Right lung (tissue), 5 donors: Measurements from ENCODE around the gene PRDM15. TPM values are rescaled to one million over a fixed set of nuclear protein-coding genes. Genes with fewer than 3 reads are reported as not detected.
"Not testable (repeated sequence)": the region's sequence is repeated elsewhere in the genome, so short reads cannot be mapped to it uniquely, and the experiment has no call there.

ENCODE experiments used
- DNase-seq, 2 donors: peaks; one replicate each; pipeline ENCODE4 v3.0.0-alpha.2; 2013
- polyA plus RNA-seq, 5 donors: library from polyadenylated mRNA; unstranded; fragments of 120-200 nt; gene quantifications; one replicate each; pipeline versions ENCODE4 v1.2.1 to v1.2.3, GENCODE V29; 2013; ENCODE audit warnings: inconsistent platforms in 1 of 5, low replicate concordance in 1 of 5; ENCODE audit not compliant: insufficient read length in 5 of 5, insufficient read depth in 1 of 5

The PRDM15 gene
- polyA plus RNA-seq, 5 donors = 5.5 to 7.4 (median 6.4) TPM

DNA sequence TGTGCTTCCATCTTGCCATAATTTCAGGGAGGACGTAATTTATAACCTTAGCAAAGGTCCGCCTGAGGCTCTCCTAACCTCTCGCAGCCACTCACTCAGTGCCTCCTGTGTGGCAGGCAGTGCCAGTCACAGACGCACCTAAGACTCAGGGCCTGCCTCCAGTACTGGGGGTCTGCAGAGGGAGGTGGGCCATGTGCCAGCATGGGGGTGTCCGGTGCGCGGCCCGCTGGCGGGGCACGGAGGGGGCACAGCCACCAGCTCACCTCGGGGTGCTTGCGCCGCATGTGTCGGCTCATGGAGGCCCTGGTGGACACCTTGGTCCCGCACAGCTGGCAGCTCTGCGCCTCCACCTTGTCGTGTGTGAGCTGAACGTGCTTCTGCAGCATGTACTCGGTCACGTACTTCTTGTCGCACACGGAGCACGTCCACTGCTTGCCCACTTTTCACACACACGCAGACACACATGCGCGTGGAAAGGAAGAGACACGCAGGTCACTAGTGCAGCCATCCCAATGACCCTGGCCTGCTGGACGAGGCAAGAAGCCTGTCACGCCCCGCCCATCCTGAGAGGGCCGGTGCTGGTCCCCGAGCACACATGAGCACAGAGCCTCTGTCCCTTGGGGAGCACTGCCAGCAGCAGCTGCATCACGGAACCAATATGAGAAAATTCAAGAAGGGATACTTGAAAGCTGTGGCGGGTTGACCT is 69.1 kb downstream of the PRDM15 start:
- DNase-seq = no peak

DNA sequence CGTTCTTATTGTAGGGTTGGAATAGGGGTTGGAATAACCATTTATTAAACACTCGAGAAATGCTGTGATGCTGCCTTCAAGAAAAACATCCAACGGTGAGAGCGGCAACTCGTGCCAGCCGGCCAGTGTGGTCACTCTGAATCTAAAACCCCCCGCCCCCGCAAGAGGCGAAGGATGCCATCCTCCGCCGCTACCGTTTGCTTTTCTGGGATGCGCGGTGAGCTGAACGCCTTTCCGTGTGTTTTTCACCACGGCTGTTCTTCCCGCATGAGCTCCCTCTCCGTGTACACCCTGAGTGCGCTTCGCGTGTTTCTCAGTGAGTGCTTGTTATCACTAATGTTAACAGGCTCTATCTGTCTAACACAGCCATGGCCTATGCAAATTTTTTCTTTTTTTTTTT is 70.3 kb downstream of the PRDM15 start:
- DNase-seq = no peak

DNA sequence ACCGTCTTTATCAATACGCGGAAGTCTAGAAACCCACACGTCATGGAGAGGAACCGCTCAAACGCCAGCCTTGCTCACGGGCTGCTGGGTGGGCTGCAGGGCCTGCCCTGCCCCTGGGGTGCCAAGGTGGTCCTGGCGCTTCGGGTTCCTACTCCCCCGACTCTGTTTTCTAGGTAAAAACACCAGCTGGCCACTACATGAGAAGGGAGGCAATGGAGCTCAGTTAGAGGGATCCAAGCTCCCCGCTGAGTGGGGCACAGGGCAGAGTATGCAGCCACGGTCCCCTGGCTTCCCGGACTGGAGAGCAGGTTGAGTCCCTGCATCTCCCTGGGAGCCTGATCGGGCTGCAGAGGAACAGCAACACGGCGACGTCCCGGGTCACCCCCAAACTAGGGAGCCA is 71.0 kb downstream of the PRDM15 start:
- DNase-seq = no peak

GRCh38 chr21:41806773-41807172 is 72.4 kb downstream of the PRDM15 start:
- no peak for DNase-seq

GRCh38 chr21:41805643-41806042 is 73.5 kb downstream of the PRDM15 start:
- DNase-seq = no peak

DNA sequence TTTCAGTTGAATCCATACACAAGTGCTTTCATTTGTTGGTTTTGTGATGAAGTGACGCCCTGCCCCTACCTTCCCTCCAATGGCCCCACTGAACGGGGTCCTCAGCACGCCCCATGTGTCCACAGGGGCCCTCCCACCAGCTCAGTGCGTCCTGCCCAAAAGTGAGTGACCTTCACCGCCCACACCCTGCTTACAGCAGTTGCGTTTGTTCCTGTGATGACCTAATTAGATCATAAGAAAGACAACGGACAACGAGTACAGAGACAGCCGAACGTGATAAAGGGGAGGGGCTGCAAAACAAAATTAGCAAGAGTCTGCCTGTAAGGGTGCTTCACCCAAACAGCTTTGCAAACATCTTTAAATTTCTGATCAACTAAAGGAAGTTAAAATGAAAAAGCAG is 74.1 kb downstream of the PRDM15 start:
- DNase-seq = no peak

- no peak for DNase-seq
Observed at GRCh38 chr21:41804381-41804780, 74.8 kb downstream of the PRDM15 start.

DNA sequence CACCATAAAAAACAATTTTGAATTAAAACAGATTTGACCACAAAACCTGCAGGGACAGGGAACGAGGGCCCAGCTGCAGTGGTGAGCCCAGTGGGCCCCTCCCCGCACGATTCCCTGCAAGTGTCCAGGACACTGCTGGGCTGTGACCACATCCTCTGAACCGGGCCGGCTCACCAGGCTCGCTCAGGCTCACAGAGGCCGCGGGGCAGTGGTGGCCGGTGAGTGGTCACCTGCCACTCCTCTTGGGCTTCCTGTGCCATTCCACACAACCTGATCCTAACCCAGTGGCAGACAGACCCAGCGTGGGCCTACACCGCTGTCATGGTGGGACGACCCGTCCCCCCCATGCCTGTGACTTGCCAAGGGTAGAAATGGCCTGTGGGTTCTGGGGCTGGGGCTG is 75.8 kb downstream of the PRDM15 start:
- no peak for DNase-seq

DNA sequence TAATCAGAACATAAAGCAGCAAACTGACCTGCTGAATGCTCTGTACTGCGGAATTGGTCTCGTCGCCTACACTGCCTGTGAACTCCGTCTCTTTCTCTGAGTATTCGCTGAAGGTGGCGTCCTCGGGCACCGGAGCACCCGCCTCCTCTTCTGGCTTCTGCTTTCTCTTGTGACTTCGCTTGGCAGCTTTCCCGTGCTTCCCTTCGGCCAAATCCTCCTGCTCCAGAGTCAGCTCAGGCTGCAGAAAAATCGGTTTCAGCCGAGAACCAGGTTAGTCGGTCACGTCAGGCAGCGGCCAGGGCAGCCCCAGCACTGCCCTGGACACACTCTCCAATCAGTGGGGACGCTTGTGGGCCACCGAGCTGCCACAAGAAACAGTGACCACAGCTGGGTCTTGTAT is 76.5 kb downstream of the PRDM15 start:
- DNase-seq = no peak

DNA sequence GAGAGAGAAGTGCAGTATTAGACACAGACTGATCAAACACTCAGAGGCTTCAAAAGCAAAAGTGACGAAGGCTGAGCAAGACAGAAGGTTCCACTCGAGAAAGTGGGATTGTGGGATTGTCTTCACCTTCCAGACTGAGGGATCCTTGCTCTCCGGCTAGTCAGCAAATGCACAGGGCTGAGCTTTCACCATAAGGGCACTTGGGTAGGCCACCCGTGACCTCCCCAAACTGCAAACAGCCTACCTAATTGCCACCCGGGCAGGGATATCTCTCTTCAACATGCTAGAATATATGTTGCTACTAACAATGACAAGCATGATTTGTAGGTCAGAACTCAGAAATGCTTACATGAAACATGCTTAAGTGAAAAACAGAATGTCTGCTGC is 77.0 kb downstream of the PRDM15 start:
- no peak for DNase-seq

DNA sequence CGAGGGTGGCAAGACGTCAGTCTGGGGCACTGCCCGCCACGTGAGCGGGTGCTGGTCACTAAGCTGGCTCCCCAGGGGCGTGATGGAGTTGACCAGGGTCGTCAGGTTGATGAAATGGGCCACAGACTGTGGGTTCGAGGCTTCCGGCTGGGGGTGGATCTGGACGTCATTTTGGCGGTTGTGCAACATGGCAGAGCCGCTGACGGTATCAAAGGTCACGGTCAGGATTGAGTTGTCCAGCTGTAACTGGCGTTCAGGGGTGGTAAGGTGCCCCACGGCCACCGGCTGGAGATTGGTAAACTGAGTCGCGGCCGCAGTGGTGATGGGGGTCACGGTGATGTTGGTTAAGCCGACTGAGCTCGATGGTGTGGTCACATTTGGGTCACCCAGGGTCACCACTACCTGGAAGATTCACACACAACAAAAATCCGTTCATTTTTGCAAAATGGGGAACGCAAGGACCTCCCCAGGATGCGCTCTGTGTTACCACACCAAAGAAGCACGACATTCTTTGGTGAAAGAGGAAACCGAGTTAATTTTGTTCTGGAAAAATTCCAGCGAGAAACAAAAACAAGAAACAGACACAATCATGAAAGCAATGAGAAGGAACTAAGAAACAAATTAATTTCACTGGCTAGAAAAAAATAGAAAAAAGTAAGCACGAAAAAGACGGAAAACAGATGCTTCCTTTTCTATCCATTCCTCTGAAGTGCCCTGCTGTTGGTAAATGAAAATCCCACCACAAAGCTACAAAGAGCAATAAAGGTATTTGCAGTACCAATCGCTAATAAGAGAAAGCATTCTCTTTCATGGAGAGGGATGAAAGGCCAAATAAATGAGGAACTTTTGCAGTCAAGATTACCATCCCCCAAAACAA is 77.6 kb downstream of the PRDM15 start:
- DNase-seq = no peak

GRCh38 chr21:41800425-41801320 is 78.5 kb downstream of the PRDM15 start:
- DNase-seq = no peak

GRCh38 chr21:41799763-41800162 is 79.4 kb downstream of the PRDM15 start:
- DNase-seq = no peak

DNA sequence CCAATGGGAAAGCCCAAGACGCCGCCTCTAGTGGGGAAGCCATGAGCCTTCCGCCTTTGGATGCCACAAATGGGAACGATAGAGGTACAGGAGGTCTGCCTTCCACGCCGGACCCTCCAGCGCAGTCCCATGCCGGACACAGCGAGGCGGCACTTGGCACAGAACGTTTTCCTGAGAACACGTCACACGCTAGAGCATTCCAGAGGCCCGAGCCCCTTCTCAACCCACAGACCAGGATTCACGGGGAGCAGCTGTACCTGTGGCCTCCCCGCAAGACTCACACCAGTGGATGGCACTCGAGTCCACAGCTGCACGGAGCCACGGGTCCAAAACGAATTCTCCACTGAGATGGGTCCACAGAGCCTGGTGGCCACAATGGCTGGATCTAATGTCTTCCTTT is 80.8 kb downstream of the PRDM15 start:
- DNase-seq = no peak

DNA sequence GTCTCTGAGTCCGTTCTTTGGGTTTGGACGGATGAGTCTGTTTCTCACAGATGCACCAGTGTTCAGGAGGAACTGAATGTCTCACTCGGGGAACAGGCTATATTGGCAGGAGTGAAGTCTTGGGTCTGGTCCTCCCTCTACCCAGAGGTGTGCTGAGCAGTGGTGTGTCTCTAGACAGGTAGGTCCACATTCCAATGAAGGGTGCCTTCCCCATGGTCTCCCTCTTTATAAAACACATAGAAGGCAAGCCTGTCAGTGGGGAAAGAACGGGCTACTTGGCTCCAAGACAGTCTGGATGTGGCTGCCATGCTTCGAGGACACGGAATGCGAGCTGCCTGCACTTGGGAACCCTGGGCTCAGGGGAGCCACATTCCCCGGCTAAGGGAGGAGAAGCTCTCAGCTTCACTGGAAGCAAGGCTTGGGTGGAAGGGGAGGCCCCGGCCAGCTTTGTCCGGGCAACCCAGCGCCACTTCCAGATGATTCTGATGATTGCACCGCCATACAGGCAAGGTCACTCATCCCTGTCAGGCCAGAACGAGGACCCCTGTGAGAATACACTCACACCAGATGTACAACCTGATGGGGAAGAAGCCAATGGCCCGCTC is 82.6 kb downstream of the PRDM15 start:
- DNase-seq = no peak

DNA sequence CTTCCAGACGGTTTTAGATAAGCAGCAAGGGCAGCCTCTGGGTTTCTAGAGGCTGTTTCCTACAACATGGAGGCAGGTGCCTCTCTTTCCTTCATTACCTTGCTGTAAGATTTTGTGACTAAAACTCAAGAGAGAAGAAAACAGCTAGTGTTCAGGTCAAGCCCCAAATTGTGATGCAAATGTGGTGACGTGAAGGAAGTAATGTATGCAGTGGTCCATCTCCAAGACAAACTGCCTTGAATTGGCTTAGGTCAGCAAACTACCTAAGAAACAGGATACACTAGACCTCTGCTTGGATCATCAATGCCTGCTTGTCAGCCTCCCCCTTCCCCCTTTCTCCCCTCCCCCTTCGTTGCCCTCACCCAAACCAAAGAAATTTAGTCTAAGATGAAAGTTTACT is 83.4 kb downstream of the PRDM15 start:
- DNase-seq = no peak

- DNase-seq = no peak
Observed at GRCh38 chr21:41794600-41794999, 84.5 kb downstream of the PRDM15 start.

DNA sequence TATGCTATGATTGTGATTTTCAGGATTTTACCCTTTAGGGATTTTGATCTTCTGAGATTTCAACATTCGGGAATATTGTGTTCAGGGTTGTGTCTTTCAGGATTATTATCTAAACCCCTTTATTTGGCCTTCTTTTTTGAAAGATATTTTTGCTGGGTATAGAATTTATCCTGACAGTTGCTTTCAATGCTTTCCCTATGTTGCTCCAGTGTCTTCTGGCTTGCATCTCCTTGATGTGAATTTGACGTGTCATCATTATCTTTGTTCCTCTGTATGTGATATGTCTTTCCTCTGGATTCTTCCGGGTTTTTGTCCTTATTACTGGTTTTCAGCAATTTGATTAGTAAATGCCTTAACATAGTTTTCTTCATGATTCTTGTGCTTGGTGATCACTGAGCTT is 86.4 kb downstream of the PRDM15 start:
- DNase-seq = no peak

GRCh38 chr21:41786509-41786987 is 92.6 kb downstream of the PRDM15 start:
- no peak for DNase-seq

- not testable (repeated sequence) for DNase-seq
Observed at GRCh38 chr21:41785262-41785661, 93.9 kb downstream of the PRDM15 start.

DNA sequence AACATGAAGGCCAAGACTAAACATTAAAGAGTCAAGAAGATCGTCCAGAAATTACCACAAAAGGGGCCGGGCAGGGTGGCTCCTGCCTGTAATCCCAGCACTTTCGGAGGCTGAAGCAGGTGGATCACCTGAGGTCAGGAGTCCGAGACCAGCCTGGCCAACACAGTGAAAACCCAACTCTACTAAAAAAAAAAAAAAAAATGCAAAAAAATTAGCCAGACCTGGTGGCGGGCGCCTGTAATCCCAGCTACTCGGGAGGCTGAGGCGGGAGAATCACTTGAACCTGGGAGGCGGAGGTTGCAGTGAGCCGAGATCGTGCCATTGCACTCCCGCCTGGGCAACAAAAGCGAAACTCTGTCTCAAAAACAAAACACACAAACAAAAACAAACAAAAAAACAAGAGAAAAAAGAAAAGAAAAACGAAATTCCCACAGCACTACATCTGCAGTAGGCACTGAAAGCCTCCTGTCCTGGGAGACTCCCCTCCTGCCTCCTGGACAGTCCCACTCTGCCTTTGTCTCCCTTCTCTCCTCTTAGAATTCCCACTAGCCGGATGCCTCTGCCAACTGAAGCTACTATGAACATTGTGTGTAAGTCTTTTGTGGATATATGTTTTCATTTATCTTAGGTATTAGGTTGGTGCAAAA is 94.6 kb downstream of the PRDM15 start:
- no peak for DNase-seq
